Uterus (tissue), 2 donors: Measurements from ENCODE around the gene MTPN.

ENCODE experiments used
- POLR2A ChIP-seq, 2 donors: fragments of 450-650 bp; IDR thresholded peaks; one replicate each; pipeline ENCODE4 v1.6.1; 2016; ENCODE audit warnings: antibody characterized with exemption in 2 of 2, mild to moderate bottlenecking in 1 of 2, moderate library complexity in 1 of 2
- TF ChIP-seq, protein P1 (sequence below), 4 experiments: fragments of 200-600 bp in 2 of 4; fragments of 450-650 bp in 2 of 4; sonication (generic) in 2 of 4; IDR thresholded peaks; one replicate each; pipeline ENCODE4 v1.5.1; 2016 to 2019; ENCODE audit warnings: antibody characterized with exemption in 4 of 4, mild to moderate bottlenecking in 2 of 4, moderate library complexity in 1 of 4

GRCh38 chr7:135905858-135906257, 71.3 kb downstream of the MTPN start:
- TF ChIP-seq, protein P1, sequence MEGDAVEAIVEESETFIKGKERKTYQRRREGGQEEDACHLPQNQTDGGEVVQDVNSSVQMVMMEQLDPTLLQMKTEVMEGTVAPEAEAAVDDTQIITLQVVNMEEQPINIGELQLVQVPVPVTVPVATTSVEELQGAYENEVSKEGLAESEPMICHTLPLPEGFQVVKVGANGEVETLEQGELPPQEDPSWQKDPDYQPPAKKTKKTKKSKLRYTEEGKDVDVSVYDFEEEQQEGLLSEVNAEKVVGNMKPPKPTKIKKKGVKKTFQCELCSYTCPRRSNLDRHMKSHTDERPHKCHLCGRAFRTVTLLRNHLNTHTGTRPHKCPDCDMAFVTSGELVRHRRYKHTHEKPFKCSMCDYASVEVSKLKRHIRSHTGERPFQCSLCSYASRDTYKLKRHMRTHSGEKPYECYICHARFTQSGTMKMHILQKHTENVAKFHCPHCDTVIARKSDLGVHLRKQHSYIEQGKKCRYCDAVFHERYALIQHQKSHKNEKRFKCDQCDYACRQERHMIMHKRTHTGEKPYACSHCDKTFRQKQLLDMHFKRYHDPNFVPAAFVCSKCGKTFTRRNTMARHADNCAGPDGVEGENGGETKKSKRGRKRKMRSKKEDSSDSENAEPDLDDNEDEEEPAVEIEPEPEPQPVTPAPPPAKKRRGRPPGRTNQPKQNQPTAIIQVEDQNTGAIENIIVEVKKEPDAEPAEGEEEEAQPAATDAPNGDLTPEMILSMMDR (IDR thresholded peaks at IDR 0.05), result no peak
- TF ChIP-seq POLR2A (IDR thresholded peaks at IDR 0.05), result no peak
